IMR-90 (cell line): ENCODE measurements around the gene FXYD3. TPM values are rescaled to one million over a fixed set of nuclear protein-coding genes. Genes with fewer than 3 reads are reported as not detected.
"Not testable (repeated sequence)": the region's sequence is repeated elsewhere in the genome, so short reads cannot be mapped to it uniquely, and the experiment has no call there.

Experiments used
- ATAC-seq: fragments of 200-7000 bp; cut with Tn5 transposase; 2 replicates; pipeline ENCODE4 v1.9.1; 2020; ENCODE audit warnings: low read depth, mild to moderate bottlenecking, moderate library complexity
- BruUV-seq: library from RNA; stranded (reverse); fragments of 400-500 nt; replicated peaks from 2 replicates; lab custom pipeline; 2021; lab: Mats Ljungman, UMichigan
- CTCF ChIA-PET: fragments of 300-600 bp; formaldehyde crosslinking; extraction: SDS; loops from one replicate; lab custom pipeline; 2021; ENCODE audit warnings: antibody characterized with exemption; lab: Yijun Ruan, JAX
- POLR2A ChIA-PET: fragments of 300-600 bp; sonication (Branson Sonifier 250); formaldehyde crosslinking; loops from one replicate; lab custom pipeline; 2022; ENCODE audit warnings: antibody characterized with exemption; ENCODE audit not compliant: unreplicated experiment; lab: Charles Lee
- DNase-seq: peaks from one replicate; pipeline ENCODE4 v3.0.0; 2013
- H2AFZ ChIP-seq: replicated peaks from 2 replicates; pipeline ENCODE3; 2013; ENCODE audit warnings: low read length, mild to moderate bottlenecking; ENCODE audit not compliant: poor library complexity
- H2AK5ac ChIP-seq: 2 replicates; pipeline ENCODE4 v1.6.1; 2013; ENCODE audit warnings: low read depth, low read length, inconsistent platforms
- H2AK9ac ChIP-seq: replicated peaks from 2 replicates; pipeline ENCODE3; 2013; ENCODE audit warnings: mild to moderate bottlenecking, low read depth, low read length, moderate library complexity; ENCODE audit not compliant: poor library complexity
- H2BK120ac ChIP-seq: 2 replicates; pipeline ENCODE4 v1.6.1; 2013; ENCODE audit warnings: low read depth, low read length, inconsistent platforms
- H2BK15ac ChIP-seq: 3 replicates; pipeline ENCODE4 v1.6.1; 2013; ENCODE audit warnings: low read depth, low read length, inconsistent platforms
- H2BK20ac ChIP-seq: 2 replicates; pipeline ENCODE4 v1.6.1; 2013; ENCODE audit warnings: low read depth, mild to moderate bottlenecking, inconsistent platforms, low read length, moderate library complexity
- H2BK5ac ChIP-seq: 2 replicates; pipeline ENCODE4 v1.6.1; 2013; ENCODE audit warnings: mild to moderate bottlenecking, low read depth, low read length, inconsistent platforms; ENCODE audit not compliant: poor library complexity, severe bottlenecking
- H3K14ac ChIP-seq: replicated peaks from 2 replicates; pipeline ENCODE4 v1.6.1; 2013; ENCODE audit warnings: low read depth, low read length, inconsistent platforms
- H3K18ac ChIP-seq: 2 replicates; pipeline ENCODE4 v1.6.1; 2013; ENCODE audit warnings: low read depth, low read length, control low read depth
- H3K23ac ChIP-seq: 2 replicates; pipeline ENCODE4 v1.6.1; 2013; ENCODE audit warnings: low read depth, low read length, inconsistent platforms
- H3K27ac ChIP-seq: 2 replicates; pipeline ENCODE4 v1.5.1; 2013; ENCODE audit warnings: mild to moderate bottlenecking, control low read depth, low read length; ENCODE audit not compliant: insufficient read depth
- H3K27me3 ChIP-seq: 2 replicates; pipeline ENCODE4 v1.6.1; 2013; ENCODE audit warnings: low read length; ENCODE audit not compliant: control insufficient read depth, insufficient read depth
- H3K36me3 ChIP-seq: 2 replicates; pipeline ENCODE4 v1.6.1; 2013; ENCODE audit warnings: low read length, mixed read lengths; ENCODE audit not compliant: control insufficient read depth, insufficient read depth
- H3K4ac ChIP-seq: 2 replicates; pipeline ENCODE4 v1.6.1; 2013; ENCODE audit warnings: low read depth, low read length, inconsistent platforms
- H3K4me1 ChIP-seq: 2 replicates; pipeline ENCODE4 v1.6.1; 2013; ENCODE audit warnings: low read length, mixed read lengths; ENCODE audit not compliant: control insufficient read depth, insufficient read depth
- H3K4me2 ChIP-seq: 2 replicates; pipeline ENCODE4 v1.6.1; 2013; ENCODE audit warnings: low read depth, mild to moderate bottlenecking, control low read depth, low read length, moderate library complexity
- H3K4me3 ChIP-seq: 2 replicates; pipeline ENCODE4 v1.5.1; 2013; ENCODE audit warnings: low read depth, mild to moderate bottlenecking, control low read depth, low read length, moderate library complexity; ENCODE audit not compliant: insufficient read depth
- H3K56ac ChIP-seq: 2 replicates; pipeline ENCODE4 v1.6.1; 2013; ENCODE audit warnings: low read length, inconsistent platforms; ENCODE audit not compliant: insufficient read depth; ENCODE audit errors: extremely low read depth
- H3K79me1 ChIP-seq, 2 experiments: 2 replicates each; pipeline ENCODE4 v1.6.1; 2013; ENCODE audit warnings: low read length in 2 of 2, inconsistent platforms in 1 of 2, low read depth in 1 of 2
- H3K9ac ChIP-seq: 2 replicates; pipeline ENCODE4 v1.6.1; 2013; ENCODE audit warnings: low read depth, low read length, control low read depth
- H3K9me1 ChIP-seq: 2 replicates; pipeline ENCODE4 v1.6.1; 2013; ENCODE audit warnings: low read length, inconsistent platforms; ENCODE audit not compliant: insufficient read depth
- H3K9me3 ChIP-seq: 2 replicates; pipeline ENCODE4 v1.6.1; 2013; ENCODE audit warnings: low read length; ENCODE audit not compliant: control insufficient read depth, insufficient read depth
- H4K20me1 ChIP-seq: 2 replicates; pipeline ENCODE4 v1.6.1; 2013; ENCODE audit warnings: low read length, inconsistent platforms; ENCODE audit not compliant: insufficient read depth
- H4K5ac ChIP-seq: 2 replicates; pipeline ENCODE4 v1.6.1; 2013; ENCODE audit warnings: mild to moderate bottlenecking, low read depth, low read length, control low read depth
- H4K8ac ChIP-seq, 2 experiments: 2 replicates each; pipeline ENCODE4 v1.6.1; 2013; ENCODE audit warnings: low read depth in 2 of 2, low read length in 2 of 2, control low read depth in 1 of 2, inconsistent platforms in 1 of 2
- H4K91ac ChIP-seq: 2 replicates; pipeline ENCODE4 v1.6.1; 2013; ENCODE audit warnings: low read depth, low read length, inconsistent platforms; ENCODE audit not compliant: insufficient read depth
- WGBS, 2 experiments: methylation state at CpG; one replicate each; pipeline versions ENCODE4 v1.1.5 to v1.1.7; 2013; ENCODE audit warnings: missing lambda C conversion rate in 2 of 2; ENCODE audit not compliant: insufficient read length in 1 of 2; ENCODE audit errors: extremely low coverage in 2 of 2; 5-methylcytosine and 5-hydroxymethylcytosine counted together
- dilution Hi-C: fragments of 300-500 bp; cut with HindIII; formaldehyde crosslinking; loops from one replicate; pipeline ENCODE4 v1.14.3; 2018; ENCODE audit warnings: low sequenced_read_pairs; ENCODE audit not compliant: unreplicated experiment
- in situ Hi-C: fragments of 300-500 bp; cut with MboI; formaldehyde crosslinking; loops from 3 replicates; pipeline ENCODE4 v1.14.3; 2019; ENCODE audit warnings: low sequenced_read_pairs, inconsistent platforms, mixed read lengths
- intact Hi-C: fragments of 100-400 bp; cut with micrococcal nuclease; formaldehyde crosslinking; loops from 2 replicates; pipeline ENCODE4 v1.10.0; 2022
- polyA plus RNA-seq, 3 experiments: library from polyadenylated mRNA; depleted of rRNA; stranded (reverse); fragments of >200 nt; gene quantifications; 2 replicates each; pipeline ENCODE4 v1.2.3, GENCODE V29; 2012; ENCODE audit warnings: low replicate concordance in 1 of 3
- total RNA-seq: library from RNA; depleted of rRNA; stranded (reverse); fragments of >200 nt; gene quantifications from 2 replicates; pipeline ENCODE4 v1.2.3, GENCODE V29; 2012

FXYD3 gene
- total and polyA plus RNA-seq, 2 of the 4 experiments (the other 2 are of a cell fraction), result not detected

DNA sequence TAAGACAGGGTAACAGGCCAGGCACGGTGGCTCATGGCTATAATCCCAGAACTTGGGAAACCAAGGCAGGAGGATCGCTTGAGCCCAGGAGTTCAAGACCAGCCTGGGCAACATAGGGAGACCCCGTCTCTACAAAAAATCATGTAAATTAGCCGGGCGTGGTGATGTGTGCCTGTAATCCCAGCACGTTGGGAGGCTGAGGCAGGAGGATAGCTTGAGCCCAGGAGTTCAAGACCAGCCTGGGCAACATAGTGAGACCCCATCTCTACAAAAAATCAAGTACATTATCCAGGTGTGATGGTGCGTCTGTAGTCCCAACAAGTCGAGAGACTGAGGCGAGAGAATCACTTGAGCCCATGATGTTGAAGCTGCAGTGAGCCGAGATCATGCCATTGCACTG is 12.0 kb upstream of the FXYD3 start:
- H2BK20ac ChIP-seq, H3K27me3 ChIP-seq, H4K5ac ChIP-seq, H3K79me1 ChIP-seq, H3K9me1 ChIP-seq, intact Hi-C loops, in situ Hi-C loops, H2AFZ ChIP-seq, H3K4ac ChIP-seq, H3K9ac ChIP-seq, H3K36me3 ChIP-seq, H3K14ac ChIP-seq, H3K23ac ChIP-seq, H2BK120ac ChIP-seq, H3K4me3 ChIP-seq, POLR2A ChIA-PET, H3K4me2 ChIP-seq, H4K91ac ChIP-seq, H4K8ac ChIP-seq, ATAC-seq, H3K56ac ChIP-seq, H3K9me3 ChIP-seq, H4K20me1 ChIP-seq, H2BK5ac ChIP-seq, DNase-seq, CTCF ChIA-PET, BruUV-seq, H3K18ac ChIP-seq, H3K4me1 ChIP-seq, H3K27ac ChIP-seq, H2AK5ac ChIP-seq, H2BK15ac ChIP-seq, H2AK9ac ChIP-seq, dilution Hi-C loops: not testable (repeated sequence)
- WGBS, 2 experiments, result 70% methylated on average over 2 of the region's 10 CpGs; no CpG with 5 or more reads in 1 of the 2 experiments
